GM19193 (cell line): ENCODE results near the gene URB1.

Source experiments
- POLR2A ChIP-seq: IDR thresholded peaks from 4 replicates; pipeline ENCODE4 v1.6.1; 2011; ENCODE audit not compliant: insufficient read depth, insufficient read length; ENCODE audit errors: extremely low read depth

The URB1 gene

DNA sequence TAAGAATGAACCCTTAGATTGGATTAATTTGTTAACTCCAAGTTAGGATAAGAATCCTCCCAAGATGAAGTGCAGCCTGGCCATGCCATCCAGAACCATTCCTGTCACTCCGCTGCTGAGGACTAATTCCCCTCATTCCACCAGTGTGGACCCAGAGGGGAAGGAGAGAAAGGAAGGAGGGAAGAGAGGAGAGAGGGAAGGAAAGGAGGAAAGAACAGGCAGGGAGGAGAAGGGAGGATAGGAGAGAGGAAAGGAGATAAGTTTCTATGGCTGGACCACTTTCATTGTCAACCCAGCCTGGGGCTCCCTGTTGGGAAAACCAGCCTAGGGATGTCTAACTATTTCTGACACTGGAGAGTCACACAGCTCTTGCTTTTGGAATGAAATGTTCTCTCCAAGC, 89.4 kb downstream of the URB1 start:
- TF ChIP-seq POLR2A, result no peak

DNA sequence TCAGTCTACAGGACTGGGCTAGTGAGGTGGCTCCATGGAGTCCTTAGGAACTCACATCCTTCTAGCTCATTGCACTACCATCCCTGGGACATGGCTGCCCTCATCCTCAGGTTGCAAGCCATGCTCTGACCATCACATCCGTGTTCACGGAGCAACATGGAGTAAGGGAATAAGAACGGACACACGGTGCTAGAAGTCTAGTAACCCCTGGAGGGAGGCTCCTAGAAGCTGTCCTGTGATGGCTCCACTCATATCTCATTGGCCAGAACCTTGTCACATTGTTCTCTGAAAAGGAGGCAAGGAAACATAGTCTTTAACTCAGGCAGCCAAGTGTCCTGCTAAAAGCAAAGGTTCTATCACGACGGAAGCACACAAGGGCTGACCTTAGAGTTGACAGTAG, 90.3 kb downstream of the URB1 start:
- TF ChIP-seq POLR2A, result no peak

DNA sequence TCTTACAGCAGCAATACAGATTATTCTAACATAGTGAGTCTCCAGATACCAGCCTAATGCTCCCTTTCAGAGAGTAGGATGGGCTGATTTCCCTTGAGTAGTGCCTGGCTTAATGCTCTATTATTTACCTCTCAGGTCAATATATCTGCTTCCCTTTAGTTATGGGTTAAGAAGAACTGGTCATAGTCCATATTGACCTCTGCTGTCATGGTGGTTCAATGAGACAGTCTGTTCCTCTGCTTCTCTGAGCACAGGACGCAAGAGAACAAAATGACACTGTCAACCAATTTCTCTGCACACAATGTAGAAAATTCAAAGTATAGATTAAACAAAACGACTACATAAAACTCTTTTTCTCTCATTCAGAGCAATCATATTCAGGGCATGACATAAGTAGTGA, 91.2 kb downstream of the URB1 start:
- no peak for TF ChIP-seq POLR2A

DNA sequence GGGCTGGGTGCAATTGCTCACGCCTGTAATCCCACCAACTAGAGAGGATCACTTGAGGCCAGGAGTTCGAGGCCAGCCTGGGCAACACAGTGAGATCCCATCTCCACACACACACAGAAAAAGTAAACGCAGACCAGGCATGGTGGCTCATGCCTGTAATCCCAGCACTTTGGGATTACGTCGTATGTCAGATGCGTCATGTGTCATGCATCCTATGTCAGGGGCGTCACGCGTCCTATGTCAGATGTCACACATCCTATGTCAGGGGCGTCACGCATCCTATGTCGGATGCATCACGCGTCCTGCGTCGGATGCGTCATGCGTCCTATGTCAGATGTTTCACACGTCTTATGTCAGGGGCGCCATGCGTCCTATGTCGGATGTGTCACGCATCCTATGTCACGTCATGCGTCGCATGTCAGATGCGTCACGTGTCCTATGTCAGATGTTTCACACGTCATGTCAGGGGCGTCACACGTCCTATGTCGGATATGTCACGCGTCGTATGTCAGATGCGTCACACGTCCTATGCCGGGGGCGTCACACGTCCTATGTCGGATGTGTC, 92.6 kb downstream of the URB1 start:
- TF ChIP-seq POLR2A, result no peak

DNA sequence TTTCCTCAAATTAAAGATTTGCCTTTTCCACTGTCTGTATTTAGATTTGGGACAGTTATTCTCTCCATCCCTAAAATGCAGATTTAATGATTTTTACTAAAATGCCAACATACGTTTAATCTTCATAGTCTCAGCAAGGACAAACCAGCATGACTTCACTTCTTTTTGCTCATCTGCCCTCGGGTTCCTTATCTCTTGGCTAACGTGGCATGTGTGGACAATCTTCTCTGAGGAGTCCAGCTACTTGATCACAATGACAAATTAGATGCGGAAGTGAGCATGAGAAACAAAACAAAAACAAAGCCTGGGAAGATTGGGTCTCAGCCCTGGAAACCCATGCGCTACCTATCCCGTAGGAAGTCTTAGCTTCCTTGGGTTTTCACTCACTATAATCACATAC, 93.1 kb downstream of the URB1 start:
- no peak for TF ChIP-seq POLR2A

DNA sequence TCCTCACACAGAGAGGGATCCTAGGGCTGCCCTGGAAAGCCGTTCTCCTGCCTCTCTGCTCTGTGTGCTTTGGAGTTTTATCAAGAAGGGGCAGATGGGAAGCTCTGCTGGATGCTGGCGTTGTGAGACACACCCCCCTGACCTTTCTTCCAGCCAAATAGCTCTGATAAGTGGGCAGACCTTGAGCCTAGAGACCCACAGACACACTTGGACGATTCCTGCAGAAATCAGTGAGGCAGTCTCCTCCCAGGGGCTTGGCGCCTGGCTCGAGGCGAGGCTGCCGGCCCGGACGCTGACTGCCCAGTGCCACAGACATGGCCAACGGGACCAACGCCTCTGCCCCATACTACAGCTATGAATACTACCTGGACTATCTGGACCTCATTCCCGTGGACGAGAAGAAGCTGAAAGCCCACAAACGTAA, 94.1 kb downstream of the URB1 start, which contains the start of gene MRAP:
TSS of gene MRAP (plus strand) at position 198 of the 424 bp plus-strand sequence. CDS start at position 315, 117 bp downstream.
- TF ChIP-seq POLR2A, result no peak

DNA sequence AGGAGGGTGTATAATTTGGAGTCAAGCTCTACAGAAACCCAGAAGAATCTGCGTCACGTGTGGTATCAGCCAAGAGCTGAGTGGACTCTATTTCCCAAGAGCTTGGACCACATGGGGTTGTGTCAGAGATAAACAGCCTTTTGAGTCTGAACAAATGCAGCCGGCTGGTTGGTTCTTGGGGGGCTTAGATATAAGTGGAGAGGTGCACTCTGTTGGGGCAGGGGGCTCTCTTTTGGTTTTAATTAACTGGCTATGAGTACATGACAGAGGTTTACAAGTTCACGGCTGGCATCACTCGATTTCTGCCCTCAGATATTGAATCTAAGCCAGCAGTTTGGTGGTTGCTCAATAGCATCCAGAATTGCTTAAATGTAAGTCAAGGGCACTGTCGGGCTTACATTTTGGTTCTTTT, 94.7 kb downstream of the URB1 start:
- no peak for TF ChIP-seq POLR2A

DNA sequence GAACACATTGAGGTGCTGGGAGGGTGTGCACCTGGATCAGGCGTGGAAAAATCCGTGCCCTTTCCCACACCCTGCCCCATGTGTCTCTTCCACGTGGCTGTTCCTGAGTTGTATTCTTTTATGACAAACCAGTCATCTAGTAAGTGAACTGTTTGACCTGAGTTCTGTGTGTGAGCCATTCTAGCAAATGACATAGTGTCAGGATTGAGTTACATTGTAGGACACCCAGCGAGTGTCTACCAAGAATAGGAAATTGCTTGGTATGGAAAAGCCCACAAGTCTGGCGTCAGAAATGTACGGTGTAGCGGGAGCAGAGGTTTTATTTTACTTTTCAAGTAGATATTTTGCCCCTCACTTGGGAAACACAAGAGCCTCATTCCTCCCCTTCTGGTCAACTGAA, 95.4 kb downstream of the URB1 start:
- TF ChIP-seq POLR2A, result no peak

DNA sequence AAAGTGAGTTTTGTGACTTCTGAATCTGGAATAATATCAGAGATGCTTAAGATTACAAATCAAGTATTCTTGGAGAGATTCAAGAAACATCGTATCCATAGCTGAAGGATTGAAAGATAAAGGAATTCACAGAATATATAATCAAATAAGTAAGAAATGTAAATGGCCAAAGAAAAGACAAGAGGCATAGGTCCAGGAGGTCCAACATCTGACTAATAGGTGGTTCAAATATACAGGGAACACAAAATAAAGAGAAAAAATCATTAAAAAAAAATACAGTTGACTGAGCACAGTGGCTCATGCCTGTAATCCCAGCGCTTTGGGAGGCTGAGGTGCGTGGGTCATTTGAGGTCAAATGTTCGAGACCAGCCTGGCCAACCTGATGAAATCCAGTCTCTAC, 107.3 kb downstream of the URB1 start:
- no peak for TF ChIP-seq POLR2A

DNA sequence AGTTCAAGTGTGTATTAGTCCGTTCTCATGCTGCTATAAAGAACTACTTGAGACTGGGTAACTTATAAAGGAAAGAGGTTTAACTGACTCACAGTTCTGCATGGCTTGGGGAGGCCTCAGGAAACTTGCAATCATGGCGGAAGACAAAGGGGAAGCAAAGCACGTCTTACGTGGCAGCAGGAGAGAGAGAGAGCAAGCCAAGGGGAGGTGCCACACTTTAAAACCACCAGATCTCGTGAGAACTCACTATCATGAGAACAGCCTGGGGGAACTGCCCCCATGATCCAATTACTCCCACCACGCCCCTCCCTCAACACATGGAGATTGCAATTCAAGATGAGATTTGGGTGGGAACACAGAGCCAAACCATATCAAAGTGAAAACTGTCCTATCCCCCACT, 109.8 kb downstream of the URB1 start:
- TF ChIP-seq POLR2A, result no peak

DNA sequence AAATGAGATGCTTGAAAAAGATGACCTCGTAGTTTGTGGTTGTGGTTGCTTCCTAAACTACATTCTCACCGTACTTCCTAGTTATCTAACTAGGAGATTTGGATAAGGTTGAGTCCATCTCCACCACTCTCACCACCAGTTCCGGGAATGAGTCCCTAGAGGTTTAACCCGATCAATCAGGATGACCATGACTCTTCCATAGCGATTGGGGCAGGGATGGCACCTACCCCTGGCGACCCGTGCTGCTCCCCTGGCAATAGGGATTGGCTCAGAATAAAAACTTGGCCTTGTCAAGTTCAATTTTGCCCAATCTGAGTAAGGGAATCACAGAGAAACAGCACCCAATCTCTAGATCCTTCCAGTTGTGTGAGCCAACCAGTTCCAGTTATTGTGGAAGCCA, 111.3 kb downstream of the URB1 start:
- no peak for TF ChIP-seq POLR2A

DNA sequence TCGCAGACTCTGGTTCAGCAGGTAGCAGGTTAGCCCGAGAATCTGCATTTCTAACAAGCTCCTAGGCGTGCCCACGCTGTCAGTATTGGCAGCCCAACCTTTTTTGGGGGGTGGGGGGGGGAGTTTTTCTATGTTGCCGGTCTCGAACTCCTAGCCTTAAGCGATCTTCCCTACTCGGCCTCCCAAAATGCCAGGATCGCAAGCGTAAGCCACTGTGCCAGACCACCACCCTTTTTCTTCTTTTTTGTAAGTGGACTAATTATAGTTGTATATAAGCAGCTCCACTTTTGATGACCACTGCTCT, 113.5 kb downstream of the URB1 start:
- no peak for TF ChIP-seq POLR2A

DNA sequence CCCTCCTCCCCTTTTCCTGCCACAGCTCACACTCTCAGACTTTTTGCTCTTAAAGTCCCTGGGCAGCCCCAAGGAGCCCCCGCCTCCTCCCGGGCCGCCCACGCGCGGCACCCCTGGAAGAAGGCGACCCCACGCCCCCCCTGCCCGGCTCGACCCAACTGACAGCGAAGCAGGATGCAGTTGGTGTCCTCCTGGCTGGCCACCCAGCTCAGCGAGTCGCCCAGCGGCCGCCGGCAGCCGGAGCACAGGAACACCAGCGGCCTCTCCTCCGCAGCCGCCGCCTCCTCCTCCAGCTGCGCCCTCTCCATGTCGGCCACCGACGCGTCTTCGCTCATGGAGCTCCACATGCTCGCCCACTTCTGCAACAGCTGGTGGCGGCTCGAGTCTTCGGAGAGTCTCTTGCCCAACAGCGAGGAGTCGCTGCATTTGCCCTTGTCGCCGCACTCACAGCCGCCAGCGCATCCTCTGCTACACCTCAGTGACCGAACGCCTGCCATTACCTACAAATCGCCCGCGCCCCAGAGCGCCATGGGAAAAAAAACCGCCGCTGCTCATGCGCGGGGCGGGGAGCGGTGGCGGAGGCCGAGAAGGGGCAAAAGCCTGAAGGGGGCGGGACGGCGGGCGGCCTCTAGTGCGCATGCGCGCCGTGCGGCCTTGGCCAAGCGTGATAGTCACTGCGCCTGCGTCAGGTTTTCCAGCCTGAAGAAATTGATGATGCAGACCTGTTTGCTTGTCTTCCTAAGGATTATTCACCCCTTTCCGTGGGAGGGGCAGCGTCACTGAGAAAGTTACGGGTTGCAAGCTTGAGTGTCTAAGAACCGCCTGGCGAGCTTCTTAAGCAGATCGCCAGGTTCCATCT, 114.1 kb downstream of the URB1 start, which contains the start of gene MIS18A:
TSS of gene MIS18A (minus strand) at position 532 of the 859 bp plus-strand sequence. CDS start at position 497, 35 bp downstream.
- TF ChIP-seq POLR2A, result peak; percentile 82

DNA sequence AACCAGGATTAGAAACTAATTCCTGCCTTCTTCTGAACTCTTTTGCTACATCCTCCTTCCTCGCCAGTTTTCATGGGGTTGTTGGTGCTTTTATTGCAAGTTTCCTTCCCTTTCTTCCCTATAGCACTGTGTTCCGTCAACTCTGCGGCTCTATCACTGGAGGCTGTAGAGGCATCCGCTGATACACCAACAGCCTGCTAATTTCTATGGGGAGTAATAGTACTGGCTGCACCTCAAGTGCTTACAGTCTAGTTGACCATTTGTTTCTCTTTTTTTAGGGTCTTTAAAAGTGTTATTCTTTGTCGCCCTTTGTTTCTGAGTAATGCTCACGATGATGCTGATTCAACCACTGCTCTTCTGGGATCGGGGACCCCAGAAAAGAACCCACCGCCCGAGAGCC, 114.7 kb downstream of the URB1 start:
- TF ChIP-seq POLR2A, result no peak

DNA sequence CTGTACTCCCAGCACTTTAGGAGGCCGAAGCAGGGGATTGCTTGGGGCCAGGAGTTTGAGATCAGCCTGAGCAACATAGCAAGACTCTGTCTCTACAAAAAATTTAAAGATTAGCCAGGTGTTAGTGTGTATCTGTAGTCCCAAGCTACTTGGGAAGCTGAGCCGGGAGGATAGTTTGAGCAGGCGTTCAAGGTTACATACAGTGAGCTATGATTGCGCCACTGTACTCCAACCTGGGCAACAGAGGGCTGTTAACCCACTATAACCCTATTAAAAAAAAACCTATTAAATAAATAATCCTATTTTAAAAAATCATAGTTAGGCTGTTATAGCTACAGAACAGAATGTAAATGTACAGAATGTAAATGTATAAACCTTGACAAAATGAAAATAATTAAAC, 116.1 kb downstream of the URB1 start:
- no peak for TF ChIP-seq POLR2A

DNA sequence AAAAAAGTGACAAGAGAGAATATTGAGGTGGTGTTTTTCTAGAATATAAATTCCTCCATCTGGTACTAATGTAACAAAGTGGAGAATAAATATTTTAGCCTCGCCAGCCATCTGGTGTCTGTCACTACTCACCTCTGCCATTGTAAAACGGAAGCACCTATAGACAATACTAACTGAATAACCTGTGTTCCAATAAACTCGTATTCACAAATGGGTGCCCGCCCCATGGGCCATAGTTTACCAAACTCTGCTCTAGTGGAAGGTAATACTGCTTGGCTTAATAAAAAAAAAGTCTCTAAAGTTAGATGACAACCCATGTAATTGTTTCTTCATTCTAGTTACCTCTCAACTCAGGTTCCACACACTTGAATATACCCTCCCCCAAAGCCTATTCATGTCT, 122.1 kb downstream of the URB1 start:
- TF ChIP-seq POLR2A, result no peak
